SJSA1 (cell line): ENCODE measurements around the gene P2RX6. TPM values are rescaled to one million over a fixed set of nuclear protein-coding genes. Genes with fewer than 3 reads are reported as not detected.
A peak's percentile ranks its signal among the peaks of the same experiment; 100 is the strongest.
"Not testable (repeated sequence)": the region's sequence is repeated elsewhere in the genome, so short reads cannot be mapped to it uniquely, and the experiment has no call there.

Source experiments
- DNase-seq, 2 experiments: peaks; one replicate each; pipeline ENCODE4 v3.0.0-alpha.2; 2015 to 2020; ENCODE audit warnings: low spot score in 2 of 2, low read depth in 1 of 2
- H3K27ac ChIP-seq: fragments of 250-450 bp; sonication (Bioruptor Pico); 2 replicates; pipeline ENCODE4 v1.5.1; 2020; ENCODE audit warnings: mild to moderate bottlenecking, moderate library complexity
- H3K27me3 ChIP-seq: fragments of 250-450 bp; sonication (Bioruptor Pico); replicated peaks from 2 replicates; pipeline ENCODE4 v1.5.1; 2020; ENCODE audit warnings: mild to moderate bottlenecking, moderate library complexity
- H3K36me3 ChIP-seq: fragments of 250-450 bp; sonication (Bioruptor Pico); 2 replicates; pipeline ENCODE4 v1.5.1; 2020; ENCODE audit warnings: mild to moderate bottlenecking
- H3K4me1 ChIP-seq: fragments of 250-450 bp; sonication (Bioruptor Pico); replicated peaks from 2 replicates; pipeline ENCODE4 v1.6.1; 2021; ENCODE audit warnings: mild to moderate bottlenecking
- H3K4me3 ChIP-seq: fragments of 250-450 bp; sonication (Bioruptor Pico); 2 replicates; pipeline ENCODE4 v1.5.1; 2020; ENCODE audit warnings: mild to moderate bottlenecking
- H3K9me3 ChIP-seq: fragments of 250-450 bp; sonication (Bioruptor Pico); replicated peaks from 2 replicates; pipeline ENCODE4 v1.5.1; 2020; ENCODE audit warnings: mild to moderate bottlenecking
- total RNA-seq: library from RNA; depleted of rRNA; stranded (reverse); fragments of >200 nt; shearing (Covaris generic); gene quantifications from 2 replicates; pipeline ENCODE4 v1.2.3, GENCODE V29; 2014

Gene P2RX6
- total RNA-seq, 1 experiment from 2014 or later = 0.05 TPM

DNA sequence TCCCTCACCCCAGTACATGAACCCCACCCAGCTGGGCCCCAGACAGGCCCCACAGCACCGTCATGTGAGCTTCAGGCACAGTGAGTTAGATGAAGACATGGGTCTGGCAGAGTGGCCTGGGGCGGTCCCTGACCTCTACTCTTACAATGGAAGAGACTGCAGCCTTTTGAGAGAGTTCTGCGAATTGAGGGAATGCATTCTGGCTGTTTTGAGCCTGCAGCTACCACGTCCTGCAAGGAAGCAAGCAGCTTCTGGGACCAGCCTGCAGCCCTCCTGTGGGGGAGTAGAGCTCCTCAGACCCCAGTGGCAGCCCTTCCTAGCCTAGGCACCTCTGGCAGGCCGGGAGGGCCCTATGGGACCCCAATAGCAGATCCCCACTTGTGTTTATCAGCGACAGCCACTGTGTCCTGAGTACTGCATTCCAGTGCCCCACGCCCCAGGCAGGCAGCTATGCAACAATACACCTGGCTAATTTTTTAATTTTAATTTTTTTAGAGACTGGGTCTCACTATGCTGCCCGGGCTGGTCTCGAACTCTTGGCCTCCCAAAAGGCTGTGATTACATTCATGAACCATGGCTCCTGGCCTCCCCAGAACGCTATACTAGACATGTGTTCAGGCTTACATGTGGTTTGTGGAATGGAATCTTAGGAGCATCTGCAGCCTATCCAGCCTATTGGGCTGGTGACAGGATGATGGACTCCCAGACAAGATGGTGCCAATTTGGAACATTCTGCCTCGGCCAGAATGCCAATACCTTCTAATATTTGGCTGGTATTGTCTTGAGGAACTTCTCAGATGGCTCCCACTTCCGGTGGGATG, 18.1 kb downstream of the P2RX6 start:
- Histone ChIP-seq H3K4me1 (peaks cover 7% of the 10 kb centered on the region), H3K27me3 (no peaks in the 10 kb centered on the region), H3K27ac (no peak overlapping the region), H3K9me3 (no peaks in the 10 kb centered on the region), H3K36me3 (no peaks in the 10 kb centered on the region), H3K4me3 (no peak overlapping the region)
- DNase-seq = no peak

- H3K4me1 ChIP-seq = peaks cover 12% of the 10 kb centered on the region
- no peaks in the 10 kb centered on the region for H3K27me3 ChIP-seq
- H3K9me3 ChIP-seq = no peaks in the 10 kb centered on the region
- H3K27ac ChIP-seq = no peak overlapping the region
- no peaks in the 10 kb centered on the region for H3K36me3 ChIP-seq
- no peak for DNase-seq
- H3K4me3 ChIP-seq = no peak overlapping the region
Observed at GRCh38 chr22:21033895-21034294, 18.9 kb downstream of the P2RX6 start.

- H3K36me3 ChIP-seq = no peaks in the 10 kb centered on the region
- H3K27ac ChIP-seq = no peak overlapping the region
- H3K4me3 ChIP-seq = no peak overlapping the region
- H3K27me3 ChIP-seq = no peaks in the 10 kb centered on the region
- no peaks in the 10 kb centered on the region for H3K9me3 ChIP-seq
- DNase-seq = no peak
- H3K4me1 ChIP-seq = peaks cover 12% of the 10 kb centered on the region
Observed at GRCh38 chr22:21034989-21035388, 20.0 kb downstream of the P2RX6 start.

DNA sequence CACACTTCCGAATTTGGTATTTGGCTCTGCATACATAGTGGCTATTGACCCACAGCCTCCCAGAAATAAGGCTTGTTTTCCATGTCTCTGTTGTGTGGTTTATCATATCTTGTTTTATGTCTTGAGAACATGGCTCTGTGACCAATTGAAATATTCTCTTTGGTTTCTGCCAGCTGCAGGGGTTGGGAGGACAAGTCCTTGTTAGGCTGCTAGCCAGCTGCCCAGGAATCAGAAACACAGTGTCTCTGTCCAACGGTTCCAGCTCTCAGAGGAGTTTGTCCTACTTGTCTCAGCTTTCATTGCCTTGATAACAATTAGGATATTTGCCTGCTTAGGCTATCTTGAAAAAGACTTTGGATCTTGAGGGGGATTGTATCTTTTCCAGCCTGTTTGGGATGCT, 23.4 kb downstream of the P2RX6 start:
- no peaks in the 10 kb centered on the region for H3K36me3 ChIP-seq
- H3K27me3 ChIP-seq = no peaks in the 10 kb centered on the region
- no peak for DNase-seq
- peaks cover 12% of the 10 kb centered on the region for H3K4me1 ChIP-seq
- no peaks in the 10 kb centered on the region for H3K9me3 ChIP-seq
- H3K27ac ChIP-seq = peak overlapping the region; percentile 31
- no peak overlapping the region for H3K4me3 ChIP-seq

DNA sequence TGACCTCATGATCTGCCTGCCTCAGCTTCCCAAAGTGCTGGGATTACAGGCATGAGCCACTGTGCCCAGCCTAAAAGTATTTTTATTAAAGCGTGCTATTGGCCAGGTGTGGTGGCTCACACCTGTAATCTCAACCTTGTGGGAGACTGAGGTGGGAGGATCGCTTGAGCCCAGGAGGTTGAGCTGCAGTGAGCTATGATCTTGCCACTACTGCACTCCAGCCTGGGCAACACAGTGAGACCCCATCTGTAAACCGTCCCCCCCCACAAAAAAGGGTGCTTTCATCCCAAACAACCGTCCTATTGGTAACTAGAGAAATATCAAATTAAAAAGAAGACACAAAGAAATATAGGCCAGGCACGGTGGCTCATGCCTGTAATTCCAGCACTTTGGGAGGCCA, 24.2 kb downstream of the P2RX6 start:
- not testable (repeated sequence) for H3K36me3 ChIP-seq, H3K27me3 ChIP-seq

GRCh38 chr22:21041937-21042336, 27.0 kb downstream of the P2RX6 start:
- Histone ChIP-seq H3K36me3 (no peaks in the 10 kb centered on the region), H3K4me1 (peaks cover 21% of the 10 kb centered on the region), H3K4me3 (no peak overlapping the region), H3K27ac (no peak overlapping the region), H3K9me3 (no peaks in the 10 kb centered on the region), H3K27me3 (no peaks in the 10 kb centered on the region)
- no peak for DNase-seq

More for the DNA sequence above, 24.2 kb downstream of the P2RX6 start:
- H3K27ac ChIP-seq, H3K9me3 ChIP-seq, H3K4me3 ChIP-seq, DNase-seq: not testable (repeated sequence)
- peaks cover 12% of the 10 kb centered on the region for H3K4me1 ChIP-seq

GRCh38 chr22:21042978-21043859, 28.3 kb downstream of the P2RX6 start:
- DNase-seq = no peak
- Histone ChIP-seq H3K4me1 (peaks cover 12% of the 10 kb centered on the region), H3K4me3 (no peak overlapping the region), H3K27me3 (no peaks in the 10 kb centered on the region), H3K27ac (no peak overlapping the region), H3K9me3 (no peaks in the 10 kb centered on the region), H3K36me3 (no peaks in the 10 kb centered on the region)

DNA sequence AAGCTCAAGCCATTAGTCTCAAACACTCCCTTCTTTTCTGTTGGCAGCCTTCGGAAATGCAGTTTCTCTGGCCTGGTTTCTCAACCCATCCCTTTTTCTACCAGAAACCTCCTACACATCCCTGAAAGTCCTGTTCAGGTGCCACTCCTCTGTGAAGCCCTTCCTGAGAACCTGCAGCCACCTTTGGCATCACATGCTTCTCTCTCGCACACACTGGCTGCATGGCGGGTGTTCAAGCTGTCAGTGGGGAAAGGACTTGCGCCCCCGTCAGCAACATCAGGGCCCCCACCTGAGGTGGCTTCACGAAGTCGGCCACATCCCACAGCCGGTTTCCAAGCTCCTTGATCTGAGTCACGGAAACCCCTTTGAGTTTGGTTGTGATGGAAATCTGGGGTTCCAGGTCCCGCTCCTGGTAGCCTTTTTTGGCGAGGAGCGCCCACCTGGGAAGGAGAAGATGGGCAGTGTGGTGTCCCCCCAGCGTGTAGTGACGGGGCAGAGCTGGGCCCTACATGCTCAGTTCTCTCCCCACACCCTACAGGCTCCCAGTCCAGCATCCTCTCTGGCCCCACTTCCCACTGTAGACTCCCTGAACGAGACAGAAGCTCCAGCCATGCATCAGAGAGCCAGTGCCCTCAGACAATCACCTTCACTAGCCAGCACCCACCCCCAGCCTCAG, 29.0 kb downstream of the P2RX6 start:
- H3K9me3 ChIP-seq = no peaks in the 10 kb centered on the region
- no peak for DNase-seq
- H3K4me1 ChIP-seq = peaks cover 9% of the 10 kb centered on the region
- H3K36me3 ChIP-seq = no peaks in the 10 kb centered on the region
- no peak overlapping the region for H3K27ac ChIP-seq
- H3K27me3 ChIP-seq = no peaks in the 10 kb centered on the region
- no peak overlapping the region for H3K4me3 ChIP-seq

- Histone ChIP-seq H3K4me3 (peak overlapping the region; percentile 25), H3K27me3 (no peaks in the 10 kb centered on the region), H3K27ac (no peak overlapping the region), H3K9me3 (no peaks in the 10 kb centered on the region), H3K36me3 (no peaks in the 10 kb centered on the region), H3K4me1 (peaks cover 9% of the 10 kb centered on the region)
- peak in 1 of 2 experiments; percentile 15 for DNase-seq
Observed at GRCh38 chr22:21044931-21045584, 30.1 kb downstream of the P2RX6 start.

- H3K27me3 ChIP-seq = no peaks in the 10 kb centered on the region
- peaks cover 9% of the 10 kb centered on the region for H3K4me1 ChIP-seq
- H3K36me3 ChIP-seq = no peaks in the 10 kb centered on the region
- DNase-seq = peak; percentile 74 to 90
- H3K27ac ChIP-seq = no peak within 1 kb of the TSS
- H3K4me3 ChIP-seq = peak within 1 kb of the TSS; percentile 25
- H3K9me3 ChIP-seq = no peaks in the 10 kb centered on the region
Observed at GRCh38 chr22:21045585-21046294, 30.8 kb downstream of the P2RX6 start, which contains the start of gene LRRC74B. LRRC74B (plus strand) TSS chr22:21045946; CDS start chr22:21045987, 41 bp downstream.

DNA sequence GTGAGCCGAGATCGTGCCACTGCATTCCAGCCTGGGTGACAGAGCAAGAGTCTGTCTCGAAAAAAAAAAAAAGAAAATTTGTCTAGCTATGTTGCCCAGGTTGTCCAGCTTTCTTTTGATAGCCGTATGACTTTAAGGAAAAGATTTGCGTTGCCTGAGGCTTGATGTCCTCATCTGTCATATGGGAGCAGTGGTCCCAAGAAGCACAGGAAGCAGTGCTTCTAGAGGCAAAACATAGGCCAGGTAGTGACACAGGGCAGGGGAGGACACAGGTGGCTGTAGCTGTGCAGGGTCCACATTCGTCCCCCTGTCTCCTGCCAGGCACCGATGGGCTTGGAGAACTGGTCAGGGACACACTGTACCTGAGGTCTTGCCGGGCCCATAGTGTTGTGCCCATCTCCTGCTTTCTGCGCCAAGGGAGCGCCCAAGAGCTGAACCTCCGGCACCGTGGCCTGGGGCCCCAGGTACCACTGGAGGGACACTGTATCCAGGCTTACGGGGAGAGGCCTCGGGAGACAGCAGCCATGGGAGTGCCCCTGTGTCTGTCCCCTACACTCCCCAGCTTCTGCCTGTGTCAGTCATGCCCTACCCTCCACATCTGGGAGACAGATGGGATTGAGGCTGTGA, 32.2 kb downstream of the P2RX6 start:
- no peaks in the 10 kb centered on the region for H3K36me3 ChIP-seq
- no peak overlapping the region for H3K4me3 ChIP-seq
- no peak for DNase-seq
- no peaks in the 10 kb centered on the region for H3K27me3 ChIP-seq
- H3K27ac ChIP-seq = no peak overlapping the region
- H3K9me3 ChIP-seq = no peaks in the 10 kb centered on the region
- peaks cover 9% of the 10 kb centered on the region for H3K4me1 ChIP-seq

DNA sequence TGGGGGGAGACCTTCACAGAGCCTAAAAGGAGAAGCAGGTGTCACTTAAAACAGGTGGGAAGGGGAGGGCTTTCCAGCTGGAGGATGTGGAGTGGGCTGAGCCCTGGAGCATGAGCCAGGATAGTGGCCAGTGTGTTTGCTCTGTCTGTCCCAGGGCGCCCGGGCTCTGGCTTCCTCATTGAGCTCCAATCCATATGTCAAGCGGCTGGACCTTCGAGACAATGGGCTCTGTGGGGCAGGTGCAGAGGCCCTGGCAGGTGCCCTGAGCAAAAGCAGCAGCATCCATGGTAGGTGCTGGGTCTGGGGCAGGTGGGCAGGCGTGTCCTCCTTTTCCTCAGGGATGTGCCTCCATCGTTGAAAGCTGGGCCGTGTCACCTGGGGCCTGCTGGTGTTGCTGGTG, 32.8 kb downstream of the P2RX6 start:
- H3K4me3 ChIP-seq = no peak overlapping the region
- H3K27ac ChIP-seq = no peak overlapping the region
- DNase-seq = no peak
- no peaks in the 10 kb centered on the region for H3K36me3 ChIP-seq
- peaks cover 9% of the 10 kb centered on the region for H3K4me1 ChIP-seq
- no peaks in the 10 kb centered on the region for H3K27me3 ChIP-seq
- H3K9me3 ChIP-seq = no peaks in the 10 kb centered on the region
